ENCODE results near the gene BPHL. TPM values are rescaled to one million over a fixed set of nuclear protein-coding genes. Genes with fewer than 3 reads are reported as not detected.
"Not testable (repeated sequence)": the region's sequence is repeated elsewhere in the genome, so short reads cannot be mapped to it uniquely, and the experiment has no call there.

Gene BPHL
- total RNA-seq, 6 experiments from 2014 or later, result 9.3 to 14.6 (median 11.9) TPM

GRCh38 chr6:3196770-3197169, 78.3 kb downstream of the BPHL start:
- Mint-ChIP-seq H3K9me3 (no peaks in the 10 kb centered on the region; the same call in 1 of the 2 replicates), H3K4me3 (no peak overlapping the region), H3K36me3 (ENCODE audit: low read depth) (peaks cover 6% of the 10 kb centered on the region; the same call in 1 of the 2 replicates), H3K27me3 (ENCODE audit: insufficient read depth) (peaks cover 6% of the 10 kb centered on the region; the same call in 1 of the 2 replicates), H3K27ac (no peak overlapping the region), H3K4me1 (ENCODE audit: low read depth) (no peaks in the 10 kb centered on the region)
- no peak for DNase-seq
- no peak for TF ChIP-seq CTCF (IDR thresholded peaks at IDR 0.05)

- not testable (repeated sequence) for H3K9me3 Mint-ChIP-seq; H3K4me3 Mint-ChIP-seq; H3K4me1 Mint-ChIP-seq (ENCODE audit: low read depth); DNase-seq; H3K27ac Mint-ChIP-seq; H3K36me3 Mint-ChIP-seq (ENCODE audit: low read depth); H3K27me3 Mint-ChIP-seq (ENCODE audit: insufficient read depth)
Observed at GRCh38 chr6:3197734-3198133, 79.2 kb downstream of the BPHL start.

- peaks cover 6% of the 10 kb centered on the region; the same call in 1 of the 2 replicates for H3K36me3 Mint-ChIP-seq (ENCODE audit: low read depth)
- TF ChIP-seq CTCF (IDR thresholded peaks at IDR 0.05), result no peak
- H3K27ac Mint-ChIP-seq, result no peak overlapping the region
- DNase-seq, result no peak
- H3K4me3 Mint-ChIP-seq, result no peak overlapping the region
- peaks cover 4% of the 10 kb centered on the region for H3K9me3 Mint-ChIP-seq
- H3K4me1 Mint-ChIP-seq (ENCODE audit: low read depth), result peaks cover 18% of the 10 kb centered on the region
- H3K27me3 Mint-ChIP-seq (ENCODE audit: insufficient read depth), result peaks cover 6% of the 10 kb centered on the region; the same call in 1 of the 2 replicates
Observed at GRCh38 chr6:3199382-3199781, 80.9 kb downstream of the BPHL start.

GRCh38 chr6:3200682-3201081, 82.2 kb downstream of the BPHL start:
- DNase-seq, result no peak
- Mint-ChIP-seq H3K27ac (no peak overlapping the region), H3K27me3 (ENCODE audit: insufficient read depth) (peaks cover 6% of the 10 kb centered on the region; the same call in 1 of the 2 replicates), H3K36me3 (ENCODE audit: low read depth) (peaks cover 6% of the 10 kb centered on the region; the same call in 1 of the 2 replicates), H3K4me3 (no peak overlapping the region), H3K9me3 (peaks cover 4% of the 10 kb centered on the region), H3K4me1 (ENCODE audit: low read depth) (peaks cover 23% of the 10 kb centered on the region)
- no peak for TF ChIP-seq CTCF (IDR thresholded peaks at IDR 0.05)

GRCh38 chr6:3201388-3201787, 82.9 kb downstream of the BPHL start:
- H3K27ac Mint-ChIP-seq, result no peak overlapping the region
- no peak for TF ChIP-seq CTCF (IDR thresholded peaks at IDR 0.05)
- DNase-seq, result no peak

More at GRCh38 chr6:3201388-3201787, 82.9 kb downstream of the BPHL start:
- Mint-ChIP-seq H3K27me3 (ENCODE audit: insufficient read depth) (peaks cover 5% of the 10 kb centered on the region; the same call in 1 of the 2 replicates), H3K36me3 (ENCODE audit: low read depth) (peaks cover 6% of the 10 kb centered on the region; the same call in 1 of the 2 replicates), H3K9me3 (peaks cover 4% of the 10 kb centered on the region), H3K4me1 (ENCODE audit: low read depth) (peaks cover 30% of the 10 kb centered on the region), H3K4me3 (no peak overlapping the region)

Other genes with a start within 250 kb of the BPHL start
- gene SERPINB9, start 215.4 kb upstream of the BPHL start, total RNA-seq (2021; fragmentation: NEBNext Ultra II Directional; extraction: Animal tissue kit (Norgen Biotek cat#: 25700)), result 1 to 10 TPM in 3 of 6 experiments, under 1 TPM in 3; 0.73 to 1.4 (median 1.1) TPM
- 100 to 1,000 TPM; 109 to 142 (median 134) TPM for gene SERPINB6, start 147.1 kb upstream of the BPHL start, total RNA-seq (2021; fragmentation: NEBNext Ultra II Directional; extraction: Animal tissue kit (Norgen Biotek cat#: 25700))
- gene NQO2, start 118.8 kb upstream of the BPHL start, total RNA-seq (2021; fragmentation: NEBNext Ultra II Directional; extraction: Animal tissue kit (Norgen Biotek cat#: 25700)), result 10 to 100 TPM; 28.9 to 48.6 (median 43.6) TPM
- 10 to 100 TPM; 19.9 to 24.9 (median 22.2) TPM for gene RIPK1, start 50.2 kb upstream of the BPHL start, total RNA-seq (2021; fragmentation: NEBNext Ultra II Directional; extraction: Animal tissue kit (Norgen Biotek cat#: 25700))
- gene TUBB2A, start 38.8 kb downstream of the BPHL start, total RNA-seq (2021; fragmentation: NEBNext Ultra II Directional; extraction: Animal tissue kit (Norgen Biotek cat#: 25700)), result 100 to 1,000 TPM; 114 to 152 (median 120) TPM
- 1 to 10 TPM in 3 of 6 experiments, under 1 TPM in 3; 0.14 to 1.3 (median 0.90) TPM for gene TUBB2B, start 108.9 kb downstream of the BPHL start, total RNA-seq (2021; fragmentation: NEBNext Ultra II Directional; extraction: Animal tissue kit (Norgen Biotek cat#: 25700))
- gene PSMG4, start 140.2 kb downstream of the BPHL start, total RNA-seq (2021; fragmentation: NEBNext Ultra II Directional; extraction: Animal tissue kit (Norgen Biotek cat#: 25700)), result 10 to 100 TPM; 14.9 to 20.1 (median 17.6) TPM

All from HFFc6 (cell line).